GM12872 (cell line): ENCODE results near the gene CACNG7.

Experiments
- TF ChIP-seq, protein P1 (sequence below): IDR thresholded peaks from 3 replicates; pipeline ENCODE4 v1.5.1; 2011; ENCODE audit warnings: low read depth, mild to moderate bottlenecking, low read length, moderate library complexity; ENCODE audit not compliant: insufficient read depth

The CACNG7 gene

DNA sequence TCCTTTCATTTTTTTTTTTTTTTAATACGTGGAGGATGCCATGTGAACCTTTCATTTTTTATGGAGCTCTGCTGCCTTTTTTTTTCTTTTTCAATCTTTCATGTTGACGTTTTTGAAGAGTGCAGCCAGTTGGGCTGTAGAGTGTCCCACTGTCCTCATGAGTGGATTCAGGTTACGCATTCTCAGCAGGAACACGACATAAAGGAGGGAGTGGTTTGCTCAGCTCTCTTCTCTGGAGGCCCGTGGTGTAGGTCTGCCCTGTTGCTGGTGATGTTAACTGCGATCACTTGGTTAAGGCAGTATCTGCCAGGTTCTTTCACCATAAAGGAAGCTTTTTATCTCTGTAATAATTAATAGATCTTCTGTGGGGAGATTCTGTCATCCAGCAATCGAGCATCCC, 27.0 kb downstream of the CACNG7 start:
- TF ChIP-seq, protein P1, sequence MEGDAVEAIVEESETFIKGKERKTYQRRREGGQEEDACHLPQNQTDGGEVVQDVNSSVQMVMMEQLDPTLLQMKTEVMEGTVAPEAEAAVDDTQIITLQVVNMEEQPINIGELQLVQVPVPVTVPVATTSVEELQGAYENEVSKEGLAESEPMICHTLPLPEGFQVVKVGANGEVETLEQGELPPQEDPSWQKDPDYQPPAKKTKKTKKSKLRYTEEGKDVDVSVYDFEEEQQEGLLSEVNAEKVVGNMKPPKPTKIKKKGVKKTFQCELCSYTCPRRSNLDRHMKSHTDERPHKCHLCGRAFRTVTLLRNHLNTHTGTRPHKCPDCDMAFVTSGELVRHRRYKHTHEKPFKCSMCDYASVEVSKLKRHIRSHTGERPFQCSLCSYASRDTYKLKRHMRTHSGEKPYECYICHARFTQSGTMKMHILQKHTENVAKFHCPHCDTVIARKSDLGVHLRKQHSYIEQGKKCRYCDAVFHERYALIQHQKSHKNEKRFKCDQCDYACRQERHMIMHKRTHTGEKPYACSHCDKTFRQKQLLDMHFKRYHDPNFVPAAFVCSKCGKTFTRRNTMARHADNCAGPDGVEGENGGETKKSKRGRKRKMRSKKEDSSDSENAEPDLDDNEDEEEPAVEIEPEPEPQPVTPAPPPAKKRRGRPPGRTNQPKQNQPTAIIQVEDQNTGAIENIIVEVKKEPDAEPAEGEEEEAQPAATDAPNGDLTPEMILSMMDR = no peak

DNA sequence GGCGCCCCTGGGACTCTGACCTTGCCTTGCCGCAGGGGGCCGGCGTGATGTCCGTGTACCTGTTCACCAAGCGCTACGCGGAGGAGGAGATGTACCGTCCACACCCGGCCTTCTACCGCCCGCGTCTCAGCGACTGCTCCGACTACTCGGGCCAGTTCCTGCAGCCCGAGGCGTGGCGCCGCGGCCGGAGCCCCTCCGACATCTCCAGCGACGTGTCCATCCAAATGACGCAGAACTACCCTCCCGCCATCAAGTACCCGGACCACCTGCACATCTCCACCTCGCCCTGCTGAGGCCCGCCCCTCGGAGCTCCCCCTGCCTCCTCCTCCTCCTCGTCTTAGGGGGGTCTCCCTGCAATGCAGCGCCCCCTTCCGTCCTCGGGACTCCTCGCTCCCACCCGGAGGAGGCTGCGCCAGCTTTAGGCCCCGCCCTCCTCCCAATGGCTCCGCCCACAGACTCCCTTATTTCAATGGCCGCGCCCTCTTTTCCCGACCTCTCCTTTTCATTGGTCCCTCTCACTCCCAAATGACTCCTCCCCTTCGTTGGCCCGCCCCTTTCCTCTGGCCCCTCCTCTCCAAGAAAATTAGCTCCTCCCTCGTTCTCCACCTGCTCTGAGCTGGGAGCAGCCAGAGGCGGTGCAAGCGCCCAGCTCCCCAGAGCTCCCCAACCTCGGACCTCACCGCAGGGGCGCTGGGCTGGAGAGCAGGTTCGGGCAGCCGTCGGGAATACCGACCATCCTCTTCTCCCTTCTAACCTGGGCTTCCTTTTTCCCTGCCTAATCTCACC, 33.1 kb downstream of the CACNG7 start:
- TF ChIP-seq, protein P1 = no peak

DNA sequence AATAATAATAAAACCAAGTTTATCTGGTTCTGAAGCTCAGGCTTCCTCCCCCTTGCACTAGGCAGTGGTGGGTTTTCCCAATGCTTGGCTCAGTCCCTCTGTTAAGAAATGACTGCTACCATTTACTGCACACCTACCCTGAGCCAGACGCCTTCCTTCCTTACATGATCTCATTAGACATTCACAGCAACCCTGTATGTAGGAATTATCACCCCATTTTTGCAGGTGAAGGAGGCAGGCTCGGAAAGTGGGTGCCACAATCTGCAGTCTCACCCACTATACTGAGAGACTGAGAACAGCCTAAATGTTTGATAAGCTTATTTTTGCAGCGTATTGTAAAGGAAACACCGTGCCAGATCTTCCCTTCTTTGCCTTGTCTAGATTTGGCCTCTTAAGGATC, 35.3 kb downstream of the CACNG7 start:
- TF ChIP-seq, protein P1 = no peak

DNA sequence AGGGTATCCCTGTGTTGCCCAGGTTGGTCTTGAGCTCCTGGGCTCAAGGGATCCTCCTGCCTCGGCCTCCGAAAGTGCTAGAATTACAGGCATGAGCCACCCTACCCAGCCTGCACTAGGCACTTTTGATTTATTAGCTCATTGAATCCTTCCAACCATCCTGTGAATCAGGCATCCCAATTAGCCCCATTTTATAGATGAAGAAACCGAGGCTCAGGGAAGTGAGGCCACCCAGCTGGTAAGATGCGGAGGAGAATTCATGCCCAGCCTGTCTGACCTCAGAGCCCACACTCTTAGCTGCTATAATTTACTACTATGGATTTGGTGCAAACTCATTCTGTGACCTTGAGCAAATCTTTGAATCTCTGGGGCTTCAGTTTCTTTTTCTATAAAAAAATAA, 35.9 kb downstream of the CACNG7 start:
- TF ChIP-seq, protein P1 = no peak

DNA sequence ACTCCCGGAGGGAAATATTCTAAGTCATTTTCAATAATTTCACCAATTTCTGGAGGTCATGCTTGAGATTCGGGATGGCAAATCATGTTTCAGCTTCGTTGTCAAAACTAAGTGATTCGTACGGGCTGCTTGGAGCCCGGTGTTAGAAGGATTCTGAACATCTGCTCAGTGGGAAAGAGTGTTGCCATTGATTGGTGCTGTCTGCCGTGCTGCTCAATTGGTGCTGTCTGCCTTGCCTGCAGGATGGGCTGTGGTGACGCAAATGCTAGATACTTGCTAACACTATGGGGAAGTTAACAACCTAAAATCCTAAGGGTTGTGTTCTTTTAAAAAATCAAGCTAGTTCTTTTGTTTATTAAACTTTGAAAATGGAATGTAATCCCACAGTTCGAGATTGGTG, 36.4 kb downstream of the CACNG7 start:
- TF ChIP-seq, protein P1 = no peak

DNA sequence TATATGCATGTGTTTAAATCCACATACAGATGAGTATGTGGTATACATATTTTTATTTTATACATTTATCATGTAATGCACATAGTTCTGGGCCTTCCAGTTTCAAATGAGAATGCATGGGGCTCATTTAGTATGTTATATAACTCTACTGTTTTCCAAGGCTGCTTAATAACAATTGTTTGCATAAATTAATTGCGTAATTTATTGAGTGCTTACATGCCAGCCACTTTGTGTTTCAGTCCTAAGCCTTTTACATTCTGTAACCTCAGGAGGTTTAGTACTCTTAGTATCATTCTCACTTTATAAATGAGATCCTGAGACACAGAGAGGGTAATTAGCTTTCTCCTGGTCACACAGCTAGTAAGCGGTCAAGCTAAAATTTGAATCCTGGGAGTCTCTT, 36.9 kb downstream of the CACNG7 start:
- TF ChIP-seq, protein P1 = no peak

DNA sequence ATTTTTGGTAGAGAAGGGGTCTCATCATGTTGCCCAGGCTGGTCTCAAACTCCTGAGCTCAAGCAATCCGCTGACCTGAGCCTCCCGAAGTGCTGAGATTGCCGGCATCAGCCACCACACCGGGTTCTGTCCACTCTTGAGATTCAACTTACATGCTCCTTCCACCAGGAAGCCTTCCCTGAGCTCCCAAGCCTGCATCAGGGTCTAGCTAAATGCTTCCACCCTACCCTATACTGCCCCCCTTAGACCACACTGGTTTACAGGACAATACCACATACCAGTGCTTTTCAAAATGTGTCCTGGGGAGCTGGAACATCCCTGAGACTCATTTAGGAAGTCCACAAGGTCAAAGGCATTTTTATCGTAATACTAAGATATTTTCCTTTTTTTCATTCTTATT, 38.5 kb downstream of the CACNG7 start:
- TF ChIP-seq, protein P1 = no peak
